Fibroblast of mammary gland (primary cell): ENCODE results near the gene CLTB.

ENCODE experiments used
- DNase-seq: peaks from one replicate; pipeline ENCODE4 v3.0.0-alpha.2; 2010; ENCODE audit warnings: low read depth
- H3K4me3 ChIP-seq: 2 replicates; pipeline ENCODE4 v1.5.1; 2011; ENCODE audit warnings: low read depth, mild to moderate bottlenecking, low read length, moderate library complexity; ENCODE audit not compliant: control insufficient read depth
- CTCF ChIP-seq: conservative IDR thresholded peaks from 2 replicates; pipeline ENCODE4 v1.5.1; 2011; ENCODE audit warnings: low read depth, low read length, inconsistent platforms; ENCODE audit not compliant: control insufficient read depth, insufficient read depth

Gene CLTB

GRCh38 chr5:176387384-176387925 is 28.9 kb downstream of the CLTB start:
- no peak for DNase-seq
- no peak for TF ChIP-seq CTCF
- H3K4me3 ChIP-seq = peak overlapping the region; percentile 98

GRCh38 chr5:176386491-176386890 is 29.8 kb downstream of the CLTB start:
- no peak for TF ChIP-seq CTCF
- DNase-seq = no peak
- H3K4me3 ChIP-seq = peak overlapping the region; percentile 98

GRCh38 chr5:176384991-176385390 is 31.3 kb downstream of the CLTB start:
- H3K4me3 ChIP-seq = no peak overlapping the region
- DNase-seq = no peak
- no peak for TF ChIP-seq CTCF

- no peak for TF ChIP-seq CTCF
- H3K4me3 ChIP-seq = no peak overlapping the region
- DNase-seq = no peak
These were observed 31.9 kb downstream of the CLTB start for GRCh38 chr5:176384366-176384930.

GRCh38 chr5:176383961-176384360 is 32.4 kb downstream of the CLTB start:
- no peak overlapping the region for H3K4me3 ChIP-seq
- TF ChIP-seq CTCF = no peak
- DNase-seq = no peak

GRCh38 chr5:176383248-176383905 is 33.0 kb downstream of the CLTB start:
- H3K4me3 ChIP-seq = no peak overlapping the region
- TF ChIP-seq CTCF = no peak
- DNase-seq = no peak
